KOPT-K1 (cell line): ENCODE results near the gene SLC25A51.
"Not testable (repeated sequence)": the region's sequence is repeated elsewhere in the genome, so short reads cannot be mapped to it uniquely, and the experiment has no call there.

Experiments
- H3K27ac ChIP-seq: fragments of 200-600 bp; sonication (generic); 2 replicates; pipeline ENCODE4 v1.5.1; 2016; ENCODE audit warnings: antibody characterized with exemption, mild to moderate bottlenecking, low read depth, low read length; ENCODE audit not compliant: poor library complexity, severe bottlenecking
- H3K36me3 ChIP-seq: fragments of 200-600 bp; sonication (generic); 2 replicates; pipeline ENCODE4 v1.5.1; 2017; ENCODE audit warnings: antibody characterized with exemption, mild to moderate bottlenecking, low read length, moderate library complexity; ENCODE audit not compliant: insufficient read depth
- H3K9me3 ChIP-seq: fragments of 200-600 bp; sonication (generic); 2 replicates; pipeline ENCODE4 v1.5.1; 2017; ENCODE audit warnings: antibody characterized with exemption, low read length, mild to moderate bottlenecking; ENCODE audit not compliant: insufficient read depth, poor library complexity, severe bottlenecking

SLC25A51 gene

GRCh38 chr9:37906312-37907239, 2.6 kb upstream of the SLC25A51 start:
- H3K36me3 ChIP-seq: no peaks in the 10 kb centered on the region
- no peaks in the 10 kb centered on the region for H3K9me3 ChIP-seq
- no peak overlapping the region for H3K27ac ChIP-seq

GRCh38 chr9:37905776-37906175, 1.8 kb upstream of the SLC25A51 start:
- Histone ChIP-seq H3K27ac (no peak overlapping the region), H3K36me3 (no peaks in the 10 kb centered on the region), H3K9me3 (no peaks in the 10 kb centered on the region)

- Histone ChIP-seq H3K36me3 (0 out of 2 replicates have a peak, but pooled peaks cover 3% of the 10 kb centered on the region), H3K9me3 (no peaks in the 10 kb centered on the region), H3K27ac (no peak overlapping the region)
These were observed 1.2 kb upstream of the SLC25A51 start for GRCh38 chr9:37905131-37905505.

GRCh38 chr9:37904445-37905130, 661 bp upstream of the SLC25A51 start:
- H3K27ac ChIP-seq: peak overlapping the region; percentile 66
- peaks cover 6% of the 10 kb centered on the region; the same call in 1 of the 2 replicates for H3K36me3 ChIP-seq
- no peaks in the 10 kb centered on the region for H3K9me3 ChIP-seq

GRCh38 chr9:37902796-37903646, 906 bp downstream of the SLC25A51 start:
- peaks cover 18% of the 10 kb centered on the region for H3K36me3 ChIP-seq
- peak overlapping the region; percentile 66 for H3K27ac ChIP-seq
- H3K9me3 ChIP-seq: no peaks in the 10 kb centered on the region

GRCh38 chr9:37902131-37902530, 1.8 kb downstream of the SLC25A51 start:
- Histone ChIP-seq H3K27ac (no peak overlapping the region), H3K36me3 (peaks cover 26% of the 10 kb centered on the region), H3K9me3 (no peaks in the 10 kb centered on the region)

GRCh38 chr9:37899041-37899440, 4.9 kb downstream of the SLC25A51 start:
- H3K9me3 ChIP-seq: no peaks in the 10 kb centered on the region
- no peak overlapping the region for H3K27ac ChIP-seq
- peaks cover 56% of the 10 kb centered on the region for H3K36me3 ChIP-seq

- Histone ChIP-seq H3K36me3 (peaks cover 70% of the 10 kb centered on the region), H3K27ac (no peak overlapping the region), H3K9me3 (no peaks in the 10 kb centered on the region)
These were observed 6.3 kb downstream of the SLC25A51 start for GRCh38 chr9:37897665-37898064.

GRCh38 chr9:37892063-37892462, 11.9 kb downstream of the SLC25A51 start:
- H3K27ac ChIP-seq: no peak overlapping the region
- H3K9me3 ChIP-seq: no peaks in the 10 kb centered on the region
- peaks cover 64% of the 10 kb centered on the region for H3K36me3 ChIP-seq

- not testable (repeated sequence) for H3K9me3 ChIP-seq
- peaks cover 62% of the 10 kb centered on the region for H3K36me3 ChIP-seq
These were observed 12.9 kb downstream of the SLC25A51 start for GRCh38 chr9:37891042-37891441.

GRCh38 chr9:37889536-37889935, 14.4 kb downstream of the SLC25A51 start:
- no peaks in the 10 kb centered on the region for H3K9me3 ChIP-seq
- peaks cover 55% of the 10 kb centered on the region for H3K36me3 ChIP-seq
- H3K27ac ChIP-seq: no peak overlapping the region

More at GRCh38 chr9:37891042-37891441, 12.9 kb downstream of the SLC25A51 start:
- H3K27ac ChIP-seq: not testable (repeated sequence)

- peaks cover 40% of the 10 kb centered on the region for H3K36me3 ChIP-seq
- not testable (repeated sequence) for H3K27ac ChIP-seq, H3K9me3 ChIP-seq
These were observed 15.8 kb downstream of the SLC25A51 start for GRCh38 chr9:37887977-37888583.

GRCh38 chr9:37880916-37881479, 22.9 kb downstream of the SLC25A51 start:
- H3K9me3 ChIP-seq: peaks cover 11% of the 10 kb centered on the region
- no peak overlapping the region for H3K27ac ChIP-seq
- H3K36me3 ChIP-seq: peaks cover 46% of the 10 kb centered on the region

GRCh38 chr9:37876376-37876775, 27.6 kb downstream of the SLC25A51 start:
- peaks cover 37% of the 10 kb centered on the region for H3K36me3 ChIP-seq
- peaks cover 11% of the 10 kb centered on the region for H3K9me3 ChIP-seq
- no peak overlapping the region for H3K27ac ChIP-seq
